GM19023 (cell line): Measurements from ENCODE around the gene SLC8A1.

ENCODE experiments used
- ATAC-seq: cut with Tn5 transposase; IDR thresholded peaks from one replicate; pipeline ENCODE4 v1.9.1; 2021; ENCODE audit warnings: mild to moderate bottlenecking, moderate library complexity; ENCODE audit not compliant: unreplicated experiment

SLC8A1 gene

GRCh38 chr2:40317046-40317445 lies 134.8 kb downstream of the SLC8A1 start:
- no peak for ATAC-seq

GRCh38 chr2:40316620-40317019 lies 135.3 kb downstream of the SLC8A1 start:
- ATAC-seq = no peak

- no peak for ATAC-seq
Observed at GRCh38 chr2:40315683-40316082, 136.2 kb downstream of the SLC8A1 start.

GRCh38 chr2:40311026-40311425 lies 140.9 kb downstream of the SLC8A1 start:
- ATAC-seq = no peak

DNA sequence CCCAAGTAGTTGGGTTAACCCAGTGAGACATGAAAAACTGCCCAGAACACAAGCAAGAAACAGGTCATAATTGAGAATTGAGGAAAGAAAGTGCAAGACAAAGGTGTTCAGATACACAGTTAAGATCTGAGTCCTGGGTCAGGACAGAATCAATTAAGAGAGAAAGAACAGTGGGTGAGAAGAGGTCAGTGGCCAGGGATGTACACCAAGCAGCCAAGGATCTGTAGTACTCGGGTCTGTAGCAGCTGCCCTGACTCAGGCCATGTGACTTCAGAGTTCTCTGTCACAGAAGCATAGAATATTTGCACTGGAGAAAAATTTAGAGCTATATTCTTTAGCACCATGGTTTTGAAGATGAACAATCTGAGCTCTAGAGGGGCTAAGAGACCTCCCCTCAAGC lies 141.6 kb downstream of the SLC8A1 start:
- ATAC-seq = no peak

GRCh38 chr2:40304340-40304739 lies 147.6 kb downstream of the SLC8A1 start:
- no peak for ATAC-seq

DNA sequence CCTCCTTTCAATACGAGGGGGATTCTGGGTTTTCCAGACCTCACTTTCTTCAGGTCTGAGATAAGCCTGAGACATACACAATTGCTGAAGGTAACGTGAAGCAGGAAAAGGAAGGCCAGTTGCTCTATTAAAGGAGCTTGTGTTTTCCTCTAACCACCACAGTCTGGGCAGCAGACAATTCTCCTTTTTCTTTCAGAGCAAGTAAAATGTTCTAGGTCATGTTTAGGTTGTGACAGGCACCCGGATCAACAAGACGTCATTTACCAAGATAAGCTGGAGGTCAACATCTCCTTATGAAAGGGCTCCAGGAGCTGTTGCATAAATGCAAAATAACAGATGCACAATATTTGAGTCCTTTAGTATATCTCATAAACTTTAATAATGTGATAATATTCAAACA lies 148.1 kb downstream of the SLC8A1 start:
- no peak for ATAC-seq

DNA sequence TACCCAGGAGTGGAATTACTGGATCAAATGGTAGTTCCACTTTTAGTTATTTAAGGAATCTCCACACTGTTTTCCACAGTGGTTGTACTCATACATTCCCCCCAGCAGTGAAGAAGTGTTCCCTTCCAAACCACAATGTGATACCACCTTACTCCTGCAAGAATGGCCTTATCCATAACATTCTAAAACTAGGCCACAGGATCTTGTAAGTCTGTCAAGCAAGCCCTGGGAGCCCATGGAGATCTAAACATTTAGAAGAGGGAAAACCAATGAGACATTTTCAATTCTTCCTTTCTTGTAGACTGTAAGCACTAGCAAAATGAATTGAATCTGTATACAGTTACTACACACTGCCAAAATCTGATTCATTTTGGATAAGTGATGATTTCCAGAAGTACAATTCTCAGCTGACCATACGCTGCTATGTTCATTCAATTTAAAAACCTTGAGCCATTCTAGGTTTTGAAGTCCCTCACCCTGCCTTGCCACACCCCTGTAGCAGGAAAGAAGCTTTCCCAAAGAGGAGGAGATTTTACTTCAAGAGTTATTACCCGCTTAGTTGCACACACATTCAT lies 149.1 kb downstream of the SLC8A1 start:
- no peak for ATAC-seq

DNA sequence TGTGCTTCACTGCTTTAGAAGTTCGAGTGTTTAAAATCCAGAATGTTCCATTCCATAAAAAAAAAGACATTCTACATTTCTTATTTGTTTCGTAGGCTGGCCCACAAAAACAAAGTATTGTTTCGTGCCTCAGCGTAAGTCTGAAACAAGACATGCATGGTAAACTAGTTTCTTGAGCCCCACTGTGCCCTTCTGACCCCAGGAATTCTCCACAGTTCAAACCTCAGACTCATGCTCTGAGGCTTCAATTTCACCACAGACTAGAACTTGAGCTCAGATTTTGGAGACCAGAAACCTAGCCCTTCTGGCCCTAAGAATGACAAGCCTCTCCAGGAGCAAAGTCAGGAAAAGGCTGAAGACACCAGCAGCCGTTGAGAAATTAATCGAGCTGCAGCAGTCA lies 151.5 kb downstream of the SLC8A1 start:
- no peak for ATAC-seq

- no peak for ATAC-seq
Observed at GRCh38 chr2:40299781-40300180, 152.1 kb downstream of the SLC8A1 start.

DNA sequence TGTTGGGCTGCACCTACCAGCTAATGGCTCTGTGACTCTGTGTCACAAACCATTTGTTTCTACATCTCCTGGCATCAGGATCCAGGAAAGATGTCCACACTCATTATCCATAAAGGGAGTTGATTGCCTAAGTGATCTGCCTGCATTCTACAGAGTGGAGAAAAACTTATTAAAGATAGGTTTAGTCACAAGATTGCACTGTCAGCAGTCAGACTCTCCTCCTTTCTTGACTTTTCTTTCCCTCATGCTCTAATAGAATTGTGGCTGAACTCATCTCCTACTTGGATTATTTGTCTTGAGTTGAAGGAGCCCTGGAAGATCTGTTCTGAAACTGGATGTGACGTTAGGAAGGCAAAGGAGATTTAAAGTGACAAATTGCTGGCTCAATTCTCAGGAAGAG lies 152.7 kb downstream of the SLC8A1 start:
- ATAC-seq = no peak

- no peak for ATAC-seq
Observed at GRCh38 chr2:40298026-40298425, 153.9 kb downstream of the SLC8A1 start.

- ATAC-seq = no peak
Observed at GRCh38 chr2:40292291-40292690, 159.6 kb downstream of the SLC8A1 start.

- ATAC-seq = no peak
Observed at GRCh38 chr2:40289771-40290404, 162.0 kb downstream of the SLC8A1 start.

DNA sequence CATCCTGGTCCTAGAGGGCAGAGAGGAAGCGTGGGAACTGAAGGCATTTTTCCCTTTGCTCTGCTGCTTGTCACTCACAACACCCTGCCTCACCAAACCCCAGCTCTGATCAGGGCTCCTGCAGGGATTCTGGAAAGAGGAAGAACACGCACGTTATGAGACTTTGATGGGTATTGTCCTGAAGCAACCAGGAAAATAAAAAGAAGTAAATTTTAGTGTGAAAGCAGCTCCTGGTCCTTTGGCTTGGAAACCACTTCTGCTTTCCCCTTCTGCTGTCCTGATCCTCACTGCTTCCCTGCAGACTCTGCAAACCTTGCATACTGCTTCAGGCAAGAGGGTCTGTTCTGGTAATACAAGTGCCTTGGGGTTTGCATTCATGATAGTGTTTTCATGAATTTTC lies 164.1 kb downstream of the SLC8A1 start:
- no peak for ATAC-seq

GRCh38 chr2:40287195-40287594 lies 164.7 kb downstream of the SLC8A1 start:
- ATAC-seq = no peak

GRCh38 chr2:40286721-40287120 lies 165.2 kb downstream of the SLC8A1 start:
- ATAC-seq = no peak

- no peak for ATAC-seq
Observed at GRCh38 chr2:40285391-40285790, 166.5 kb downstream of the SLC8A1 start.

DNA sequence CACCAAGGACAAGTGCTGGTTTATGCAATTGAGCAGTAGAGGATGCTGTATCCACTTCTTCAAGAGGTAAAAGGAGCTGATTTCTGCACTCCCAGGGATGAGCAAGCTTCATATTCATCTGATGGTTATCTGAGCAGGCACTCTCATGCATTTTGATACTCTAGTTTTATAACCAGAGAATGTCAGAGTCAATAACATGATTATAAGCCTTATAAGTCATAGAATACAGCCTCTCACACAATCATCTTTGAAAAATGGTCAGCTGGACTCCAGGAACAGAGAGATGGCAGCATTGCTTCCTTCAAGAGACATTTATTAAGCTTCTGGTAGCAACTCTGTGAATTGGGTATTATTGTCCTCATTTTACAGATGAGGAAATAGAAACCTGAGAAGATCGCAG lies 167.1 kb downstream of the SLC8A1 start:
- ATAC-seq = no peak

GRCh38 chr2:40283111-40283909 lies 168.6 kb downstream of the SLC8A1 start:
- no peak for ATAC-seq

DNA sequence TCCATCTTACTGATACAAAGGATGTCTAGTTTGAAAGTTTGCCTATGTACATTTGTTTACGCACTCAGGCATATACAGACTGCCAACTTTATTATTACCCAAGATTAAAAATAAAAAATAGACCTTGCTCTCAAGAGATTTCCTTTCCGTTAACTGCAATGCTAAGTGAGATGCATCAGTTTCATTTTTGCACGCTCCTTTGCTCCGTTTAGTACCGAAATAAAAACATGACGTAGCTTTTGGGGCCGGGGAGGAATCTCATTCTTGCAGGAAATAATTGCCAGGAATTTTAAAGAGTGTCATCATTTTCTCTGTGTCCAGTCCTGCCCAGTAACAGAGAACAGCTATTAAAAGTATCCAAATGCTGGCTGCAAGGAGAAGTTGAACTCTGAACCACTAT lies 169.5 kb downstream of the SLC8A1 start:
- no peak for ATAC-seq
